Adrenal gland (tissue), 12 donors: ENCODE measurements around the gene MAN1C1. TPM values are rescaled to one million over a fixed set of nuclear protein-coding genes. Genes with fewer than 3 reads are reported as not detected.

ENCODE experiments used
- DNase-seq, 7 donors: peaks; one replicate each; pipeline ENCODE4 v3.0.0-alpha.2; 2019 to 2020
- H3K27ac ChIP-seq, 5 donors: fragments of 200-600 bp; sonication (generic) in 4 of 5; 1 replicate in 3 of 5; 2 replicates in 2 of 5; pipeline versions ENCODE4 v1.5.1 to v1.8.0; 2016 to 2020; ENCODE audit warnings: mild to moderate bottlenecking in 1 of 5
- H3K27me3 ChIP-seq: fragments of 200-600 bp; 2 replicates; pipeline ENCODE4 v1.8.0; 2021
- H3K36me3 ChIP-seq, 2 donors: fragments of 200-600 bp; replicated peaks in 1 of 2; 1 replicate in 1 of 2; 2 replicates in 1 of 2; pipeline versions ENCODE4 v1.5.1 to v1.8.0; 2018 to 2022
- H3K4me1 ChIP-seq, 2 donors: fragments of 200-600 bp; replicated peaks in 1 of 2; 1 replicate in 1 of 2; 2 replicates in 1 of 2; pipeline versions ENCODE4 v1.5.1 to v1.8.0; 2018 to 2021
- H3K4me3 ChIP-seq, 4 donors: fragments of 200-600 bp; sonication (generic) in 3 of 4; one replicate each; pipeline ENCODE4 v1.5.1; 2016 to 2018
- H3K9me3 ChIP-seq, 3 donors: fragments of 200-600 bp; sonication (generic) in 1 of 3; replicated peaks in 1 of 3; 1 replicate in 2 of 3; 2 replicates in 1 of 3; pipeline versions ENCODE4 v1.5.1 to v1.8.0; 2016 to 2021
- CTCF ChIP-seq, 6 experiments: fragments of 450-650 bp in 4 of 6; fragments of 200-600 bp in 2 of 6; sonication (generic) in 1 of 6; IDR thresholded peaks; 1 replicate in 5 of 6; 2 replicates in 1 of 6; pipeline versions ENCODE4 v1.5.1 to v1.8.0; 2016 to 2021; ENCODE audit warnings: antibody characterized with exemption in 6 of 6, mild to moderate bottlenecking in 2 of 6, moderate library complexity in 1 of 6
- POLR2A ChIP-seq, 2 donors: fragments of 450-650 bp; IDR thresholded peaks; one replicate each; pipeline ENCODE4 v1.6.1; 2017; ENCODE audit warnings: antibody characterized with exemption in 2 of 2, mild to moderate bottlenecking in 2 of 2, moderate library complexity in 1 of 2
- WGBS, 4 donors: extraction: QIAGEN DNeasy Blood & Tissue Kit in 2 of 4; methylation state at CpG; one replicate each; pipeline versions ENCODE4 v1.1.5 to v1.1.7; 2013 to 2017; 5-methylcytosine and 5-hydroxymethylcytosine counted together
- intact Hi-C, 2 donors: fragments of 100-400 bp; cut with DNase I; formaldehyde crosslinking; loops; one replicate each; pipeline versions ENCODE4 v1.14.1 to v1.15.0; 2022 to 2023
- polyA plus RNA-seq, 3 donors: library from polyadenylated mRNA; stranded (reverse); fragments of 200-250 nt in 2 of 3; fragments of 350-450 nt in 1 of 3; fragmentation: Illumina TruSeq in 1 of 3; extraction: RNeasy Lipid Tissue Mini Kit (QIAGEN cat#74804) in 1 of 3; gene quantifications; one replicate each; pipeline ENCODE4 v1.2.3, GENCODE V29; 2013 to 2014
- total RNA-seq, 9 donors: library from RNA; depleted of rRNA in 4 of 9; stranded (reverse); fragments of >200 nt in 4 of 9; fragments of 120-200 nt in 1 of 9; fragmentation: NEBNext Ultra II Directional in 1 of 9; extraction: Animal tissue kit (Norgen Biotek cat#: 25700) in 1 of 9; gene quantifications; one replicate each; pipeline versions ENCODE4 v1.1.0 to v1.2.4, GENCODE V29; 2013 to 2023
- donor health status: healthy with polysubstance abuse.
- donor health status: Bipolar disorder and iron deficiency.
- donor health status: DM: yes; HTN: yes; CAD: no.
- donor health status: DM: no; HTN: no; CAD: no.
- donor health status: DM: no; HTN: no; CAD: no.
- donor health status: DM: yes; HTN: yes; CAD: no.

The MAN1C1 gene
- total and polyA plus RNA-seq, 12 donors: 2.7 to 58.7 (median 27.7) TPM

GRCh38 chr1:25771221-25772114, 154.9 kb downstream of the MAN1C1 start:
- Histone ChIP-seq H3K36me3 (peaks cover 0 to 9% of the 10 kb centered on the region in 2 donors), H3K9me3 (no peaks in the 10 kb centered on the region), H3K27me3 (no peaks in the 10 kb centered on the region), H3K27ac (peak overlapping the region in 2 of 5 donors; percentile 56 to 80), H3K4me3 (no peak overlapping the region), H3K4me1 (peaks cover 0 to 30% of the 10 kb centered on the region in 2 donors)
- 50 to 57% (median 53%) methylated on average over 27 to 34 of the region's 34 CpGs for WGBS, 4 donors
- DNase-seq: peak; percentile 58 to 94 (median 76)
- intact Hi-C loops: no loop called here
- TF ChIP-seq POLR2A (IDR thresholded peaks at IDR 0.05) (no peak), CTCF (IDR thresholded peaks at IDR 0.05) (no peak)

GRCh38 chr1:25772164-25772563, 155.6 kb downstream of the MAN1C1 start:
- intact Hi-C loops: no loop called here
- Histone ChIP-seq H3K4me1 (peaks cover 0 to 30% of the 10 kb centered on the region in 2 donors), H3K36me3 (peaks cover 0 to 9% of the 10 kb centered on the region in 2 donors), H3K27ac (peak overlapping the region in 1 of 5 donors; percentile 80), H3K4me3 (no peak overlapping the region), H3K9me3 (no peaks in the 10 kb centered on the region), H3K27me3 (no peaks in the 10 kb centered on the region)
- TF ChIP-seq POLR2A (IDR thresholded peaks at IDR 0.05): no peak
- no peak for DNase-seq
- WGBS, 4 donors: 88 to 96% (median 90%) methylated on average over 5 of the region's 5 CpGs

DNA sequence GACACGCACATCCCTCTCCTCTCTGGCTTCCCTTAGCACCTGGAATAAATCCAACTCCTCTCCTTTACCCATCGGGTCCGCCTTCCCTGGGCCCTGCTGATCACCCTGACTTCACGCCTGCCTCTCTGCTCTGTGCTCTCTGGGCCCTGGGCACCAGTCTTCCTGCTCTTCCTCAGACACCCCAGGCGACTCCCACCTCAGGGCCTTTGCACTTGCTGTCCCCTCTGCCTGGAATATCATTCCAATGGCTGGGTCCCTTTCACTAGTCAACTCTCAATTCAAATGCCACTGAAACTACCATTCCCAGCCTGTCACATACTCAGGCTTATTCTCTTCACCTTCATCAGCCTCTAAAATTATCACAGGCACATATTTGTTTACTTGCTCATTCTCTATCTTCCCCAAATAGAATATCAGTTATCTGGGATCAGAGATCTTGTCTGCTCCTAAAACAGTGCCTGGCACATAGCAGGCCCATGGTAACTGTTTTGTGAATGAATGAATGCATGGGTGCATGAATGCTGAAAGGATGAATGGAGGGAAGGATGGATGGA, 156.2 kb downstream of the MAN1C1 start:
- peaks cover 0 to 9% of the 10 kb centered on the region in 2 donors for H3K36me3 ChIP-seq
- 89 to 97% (median 95%) methylated on average over 5 of the region's 5 CpGs for WGBS, 4 donors
- H3K27me3 ChIP-seq: no peaks in the 10 kb centered on the region
- peaks cover 0 to 30% of the 10 kb centered on the region in 2 donors for H3K4me1 ChIP-seq
- intact Hi-C loops: no loop called here
- H3K9me3 ChIP-seq: no peaks in the 10 kb centered on the region
- DNase-seq: no peak
- TF ChIP-seq POLR2A (IDR thresholded peaks at IDR 0.05) (no peak), CTCF (IDR thresholded peaks at IDR 0.05) (no peak)
- no peak overlapping the region for H3K4me3 ChIP-seq
- H3K27ac ChIP-seq: peak overlapping the region in 1 of 5 donors; percentile 80

DNA sequence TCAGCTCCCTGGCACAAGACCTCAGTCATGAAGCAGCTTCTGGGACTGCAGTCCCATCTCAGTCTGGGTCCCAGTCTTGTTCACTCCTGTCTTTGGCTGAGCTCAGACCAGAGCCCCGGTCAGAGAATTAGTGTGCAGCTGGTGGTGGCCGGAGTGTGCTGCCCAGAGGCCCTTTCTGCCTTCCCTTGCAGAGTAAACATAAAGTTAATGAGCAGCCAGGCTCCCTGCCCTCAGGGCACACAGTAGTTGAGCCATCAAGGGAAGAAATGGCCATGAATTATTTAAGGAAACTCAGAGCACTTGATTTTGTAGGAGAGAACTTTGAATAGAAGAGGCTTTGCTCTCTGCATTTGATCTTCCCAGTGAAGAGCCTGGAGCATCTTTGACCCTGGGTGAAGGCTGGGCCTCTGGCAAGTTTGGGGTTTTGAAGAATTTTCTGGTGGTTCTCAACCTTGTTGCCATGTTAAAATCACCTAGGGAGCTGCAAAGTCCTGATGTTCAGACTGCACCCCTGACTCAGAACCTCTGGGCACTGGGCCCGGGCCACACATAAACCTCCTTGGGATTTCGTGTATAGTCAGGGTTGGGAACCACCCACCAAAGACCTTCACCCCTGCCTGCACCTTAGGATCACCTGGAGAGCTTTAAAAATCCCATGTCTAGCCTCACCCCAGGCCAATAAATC, 157.0 kb downstream of the MAN1C1 start:
- DNase-seq: no peak
- intact Hi-C loops: no loop called here
- Histone ChIP-seq H3K9me3 (no peaks in the 10 kb centered on the region), H3K27me3 (no peaks in the 10 kb centered on the region), H3K36me3 (peaks cover 0 to 9% of the 10 kb centered on the region in 2 donors), H3K27ac (no peak overlapping the region), H3K4me1 (peaks cover 0 to 30% of the 10 kb centered on the region in 2 donors), H3K4me3 (no peak overlapping the region)
- 73 to 85% (median 81%) methylated on average over 4 of the region's 4 CpGs for WGBS, 4 donors
- TF ChIP-seq CTCF (IDR thresholded peaks at IDR 0.05) (no peak), POLR2A (IDR thresholded peaks at IDR 0.05) (no peak)
